HG03457 (cell line): Measurements from ENCODE around the gene KRT27.
"Not testable (repeated sequence)": the region's sequence is repeated elsewhere in the genome, so short reads cannot be mapped to it uniquely, and the experiment has no call there.

ENCODE experiments used
- ATAC-seq: cut with Tn5 transposase; IDR thresholded peaks from one replicate; pipeline ENCODE4 v1.9.1; 2021; ENCODE audit warnings: moderate number of reproducible peaks; ENCODE audit not compliant: unreplicated experiment

Gene KRT27

GRCh38 chr17:40760105-40761016 is 22.0 kb downstream of the KRT27 start:
- no peak for ATAC-seq

GRCh38 chr17:40755231-40755630 is 27.1 kb downstream of the KRT27 start, which contains the start of gene KRT25:
Gene KRT25, minus strand, starts transcription at chr17:40755331. Its CDS starts 60 bp downstream, at chr17:40755271.
- no peak for ATAC-seq

- no peak for ATAC-seq
These were observed 28.5 kb downstream of the KRT27 start for GRCh38 chr17:40753804-40754203.

GRCh38 chr17:40751065-40751464 is 31.3 kb downstream of the KRT27 start:
- no peak for ATAC-seq

GRCh38 chr17:40750391-40750790 is 32.0 kb downstream of the KRT27 start:
- ATAC-seq: no peak

- not testable (repeated sequence) for ATAC-seq
These were observed 33.7 kb downstream of the KRT27 start for GRCh38 chr17:40748666-40749065.

- ATAC-seq: no peak
These were observed 43.8 kb downstream of the KRT27 start for GRCh38 chr17:40738553-40738952.

- no peak for ATAC-seq
These were observed 47.3 kb downstream of the KRT27 start for GRCh38 chr17:40735016-40735415.

GRCh38 chr17:40734018-40734417 is 48.3 kb downstream of the KRT27 start:
- ATAC-seq: no peak

GRCh38 chr17:40730970-40731369 is 51.4 kb downstream of the KRT27 start:
- ATAC-seq: no peak

GRCh38 chr17:40727447-40728231 is 54.7 kb downstream of the KRT27 start:
- no peak for ATAC-seq

- ATAC-seq: no peak
These were observed 55.4 kb downstream of the KRT27 start for GRCh38 chr17:40726919-40727318.
